Measurements from ENCODE around the gene NDUFS8.

- TF ChIP-seq CTCF (IDR thresholded peaks at IDR 0.05; ENCODE audit: low read depth, low read length, missing input control): no peak
- no peak for TF ChIP-seq JUND (IDR thresholded peaks at IDR 0.05)
- no peak for TF ChIP-seq SP1 (IDR thresholded peaks at IDR 0.05)
- no peak for TF ChIP-seq ATF3 (IDR thresholded peaks at IDR 0.05)
- TF ChIP-seq, protein P1, sequence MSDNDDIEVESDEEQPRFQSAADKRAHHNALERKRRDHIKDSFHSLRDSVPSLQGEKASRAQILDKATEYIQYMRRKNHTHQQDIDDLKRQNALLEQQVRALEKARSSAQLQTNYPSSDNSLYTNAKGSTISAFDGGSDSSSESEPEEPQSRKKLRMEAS (IDR thresholded peaks at IDR 0.05): no peak
- no peak for TF ChIP-seq REST (IDR thresholded peaks at IDR 0.05)
These were observed 35.4 kb downstream of the NDUFS8 start for GRCh38 chr11:68065841-68066240.

Data from liver (tissue), 3 donors.